Chondrocyte (in vitro differentiated cells): ENCODE data around the gene DRAP1. TPM values are rescaled to one million over a fixed set of nuclear protein-coding genes. Genes with fewer than 3 reads are reported as not detected.

Experiments used
- DNase-seq: peaks from one replicate; pipeline ENCODE4 v3.0.0; 2021; ENCODE audit warnings: mixed read lengths, low spot score
- H3K27ac Mint-ChIP-seq: one replicate; pipeline ENCODE4 v1.8.0; 2021; ENCODE audit warnings: mild to moderate bottlenecking, moderate library complexity, mixed read lengths; ENCODE audit not compliant: unreplicated experiment
- H3K27me3 Mint-ChIP-seq: 2 replicates; pipeline ENCODE4 v1.8.0; 2021; ENCODE audit warnings: low read depth, mixed read lengths
- H3K36me3 Mint-ChIP-seq: 2 replicates; pipeline ENCODE4 v1.8.0; 2021; ENCODE audit warnings: low read depth, mixed read lengths
- H3K4me1 Mint-ChIP-seq: 2 replicates; pipeline ENCODE4 v1.8.0; 2021; ENCODE audit warnings: low read depth, mild to moderate bottlenecking, mixed read lengths
- H3K4me3 Mint-ChIP-seq: one replicate; pipeline ENCODE4 v1.8.0; 2021; ENCODE audit warnings: mild to moderate bottlenecking, moderate library complexity, mixed read lengths; ENCODE audit not compliant: unreplicated experiment
- H3K9me3 Mint-ChIP-seq: 2 replicates; pipeline ENCODE4 v1.8.0; 2021; ENCODE audit warnings: low read depth, mixed read lengths
- CTCF ChIP-seq: fragments of 200-600 bp; sonication (generic); IDR thresholded peaks from 2 replicates; pipeline ENCODE4 v1.5.0; 2021; ENCODE audit warnings: antibody characterized with exemption, mild to moderate bottlenecking, moderate library complexity
- total RNA-seq: library from RNA; stranded (reverse); gene quantifications from 3 replicates; pipeline ENCODE4 v1.2.1, GENCODE V29; 2021

Gene DRAP1
- total RNA-seq, 1 donor from 2014 or later: 111 TPM

- no peak overlapping the region for H3K27ac Mint-ChIP-seq
- no peaks in the 10 kb centered on the region for H3K9me3 Mint-ChIP-seq
- H3K36me3 Mint-ChIP-seq: peaks cover 1% of the 10 kb centered on the region
- no peak for DNase-seq
- peaks cover 22% of the 10 kb centered on the region for H3K4me1 Mint-ChIP-seq
- TF ChIP-seq CTCF: no peak
- no peaks in the 10 kb centered on the region for H3K27me3 Mint-ChIP-seq
- no peak overlapping the region for H3K4me3 Mint-ChIP-seq
These were observed 39.1 kb downstream of the DRAP1 start for GRCh38 chr11:65958291-65958690.

- TF ChIP-seq CTCF: no peak
- no peak for DNase-seq
- H3K27me3 Mint-ChIP-seq: no peaks in the 10 kb centered on the region
- peaks cover 1% of the 10 kb centered on the region for H3K36me3 Mint-ChIP-seq
- peaks cover 27% of the 10 kb centered on the region for H3K4me1 Mint-ChIP-seq
- H3K27ac Mint-ChIP-seq: no peak overlapping the region
- no peaks in the 10 kb centered on the region for H3K9me3 Mint-ChIP-seq
- no peak overlapping the region for H3K4me3 Mint-ChIP-seq
These were observed 39.7 kb downstream of the DRAP1 start for GRCh38 chr11:65958774-65959420.

GRCh38 chr11:65960824-65961266 lies 41.6 kb downstream of the DRAP1 start:
- no peak for TF ChIP-seq CTCF
- H3K36me3 Mint-ChIP-seq: peaks cover 11% of the 10 kb centered on the region
- no peaks in the 10 kb centered on the region for H3K9me3 Mint-ChIP-seq
- H3K4me3 Mint-ChIP-seq: peak overlapping the region; percentile 85
- peak overlapping the region; percentile 97 for H3K27ac Mint-ChIP-seq
- DNase-seq: no peak
- H3K27me3 Mint-ChIP-seq: no peaks in the 10 kb centered on the region
- H3K4me1 Mint-ChIP-seq: peaks cover 30% of the 10 kb centered on the region

- Mint-ChIP-seq H3K27ac (peak within 1 kb of the TSS; percentile 97), H3K4me3 (peak within 1 kb of the TSS; percentile 85), H3K36me3 (peaks cover 14% of the 10 kb centered on the region), H3K4me1 (peaks cover 30% of the 10 kb centered on the region), H3K9me3 (no peaks in the 10 kb centered on the region), H3K27me3 (no peaks in the 10 kb centered on the region)
- no peak for TF ChIP-seq CTCF
- DNase-seq: peak; percentile 99
These were observed 42.3 kb downstream of the DRAP1 start, which contains the start of gene SART1 for GRCh38 chr11:65961267-65962140. Gene SART1, plus strand, starts transcription at chr11:65961734. Its CDS starts 47 bp downstream, at chr11:65961781.

- Mint-ChIP-seq H3K27ac (peak overlapping the region; percentile 88), H3K9me3 (no peaks in the 10 kb centered on the region), H3K27me3 (no peaks in the 10 kb centered on the region), H3K4me3 (peak overlapping the region; percentile 85), H3K4me1 (peaks cover 30% of the 10 kb centered on the region), H3K36me3 (peaks cover 18% of the 10 kb centered on the region)
- TF ChIP-seq CTCF: no peak
- no peak for DNase-seq
These were observed 42.9 kb downstream of the DRAP1 start for GRCh38 chr11:65962141-65962564.
